GM23338 (cell line): ENCODE data around the gene MMP26. TPM values are rescaled to one million over a fixed set of nuclear protein-coding genes. Genes with fewer than 3 reads are reported as not detected.
A peak's percentile ranks its signal among the peaks of the same experiment; 100 is the strongest.

Experiments used
- ATAC-seq: fragments of 200-7000 bp; cut with Tn5 transposase; 3 replicates; pipeline ENCODE4 v1.9.1; 2020
- DNase-seq: peaks from one replicate; pipeline ENCODE4 v3.0.0-alpha.2; 2015; ENCODE audit warnings: low spot score
- H2AFZ ChIP-seq: fragments of 200-600 bp; sonication (generic); 2 replicates; pipeline ENCODE4 v1.8.0; 2016; ENCODE audit warnings: antibody characterized with exemption, mild to moderate bottlenecking, moderate library complexity
- H3F3A ChIP-seq: fragments of 200-600 bp; sonication (generic); replicated peaks from 2 replicates; pipeline ENCODE4 v1.8.0; 2017; ENCODE audit warnings: antibody characterized with exemption, mixed run types, low read depth
- H3K27ac ChIP-seq: fragments of 200-600 bp; sonication (generic); 2 replicates; pipeline ENCODE4 v1.6.1; 2016; ENCODE audit warnings: low read depth
- H3K27me3 ChIP-seq: fragments of 200-600 bp; sonication (generic); 2 replicates; pipeline ENCODE4 v1.8.0; 2016; ENCODE audit warnings: mild to moderate bottlenecking, mixed run types, moderate library complexity; ENCODE audit not compliant: insufficient read depth
- H3K36me3 ChIP-seq: fragments of 200-600 bp; sonication (generic); 2 replicates; pipeline ENCODE4 v1.8.0; 2016; ENCODE audit warnings: mild to moderate bottlenecking; ENCODE audit not compliant: insufficient read depth
- H3K4me1 ChIP-seq: fragments of 200-600 bp; sonication (generic); 2 replicates; pipeline ENCODE4 v1.8.0; 2016; ENCODE audit warnings: mild to moderate bottlenecking, moderate library complexity; ENCODE audit not compliant: insufficient read depth
- H3K4me2 ChIP-seq: fragments of 200-600 bp; sonication (generic); 2 replicates; pipeline ENCODE4 v1.7.1; 2017; ENCODE audit warnings: mixed run types
- H3K4me3 ChIP-seq: fragments of 200-600 bp; sonication (generic); 2 replicates; pipeline ENCODE4 v1.6.1; 2016; ENCODE audit warnings: mixed run types
- H3K79me2 ChIP-seq: fragments of 200-600 bp; sonication (generic); replicated peaks from 2 replicates; pipeline ENCODE4 v1.8.0; 2017; ENCODE audit warnings: mild to moderate bottlenecking; ENCODE audit not compliant: insufficient read depth
- H3K9me2 ChIP-seq: fragments of 200-600 bp; sonication (generic); 2 replicates; pipeline ENCODE4 v1.8.0; 2017; ENCODE audit not compliant: insufficient read depth
- H4K20me1 ChIP-seq: fragments of 200-600 bp; sonication (generic); replicated peaks from 2 replicates; pipeline ENCODE4 v1.8.0; 2017; ENCODE audit warnings: mild to moderate bottlenecking; ENCODE audit not compliant: insufficient read depth
- H3K27ac Mint-ChIP-seq: 2 replicates; pipeline ENCODE4 v1.8.0; 2020; ENCODE audit warnings: inconsistent platforms, mild to moderate bottlenecking, moderate library complexity, mixed read lengths
- H3K27me3 Mint-ChIP-seq: 3 replicates; pipeline ENCODE4 v1.8.0; 2022; ENCODE audit warnings: low read depth, mild to moderate bottlenecking, moderate library complexity, mixed read lengths, inconsistent platforms; ENCODE audit not compliant: insufficient read depth, poor library complexity
- H3K36me3 Mint-ChIP-seq: 3 replicates; pipeline ENCODE4 v1.8.0; 2021; ENCODE audit warnings: low read depth, mild to moderate bottlenecking, inconsistent platforms, moderate library complexity, mixed read lengths
- H3K4me1 Mint-ChIP-seq: 3 replicates; pipeline ENCODE4 v1.8.0; 2020; ENCODE audit warnings: mild to moderate bottlenecking, inconsistent platforms, mixed read lengths
- H3K4me3 Mint-ChIP-seq: 3 replicates; pipeline ENCODE4 v1.8.0; 2021; ENCODE audit warnings: moderate library complexity, mild to moderate bottlenecking, inconsistent platforms, mixed read lengths
- H3K9me3 Mint-ChIP-seq: 3 replicates; pipeline ENCODE4 v1.8.0; 2020; ENCODE audit warnings: moderate library complexity, mild to moderate bottlenecking, inconsistent platforms, mixed read lengths
- ZNF331 ChIP-seq: fragments of 250-450 bp; sonication (Bioruptor Pico); IDR thresholded peaks from 2 replicates; pipeline ENCODE4 v1.5.0; 2020; ENCODE audit warnings: low read depth, mild to moderate bottlenecking, moderate library complexity
- ZNF462 ChIP-seq: fragments of 250-450 bp; sonication (Bioruptor Pico); IDR thresholded peaks from 2 replicates; pipeline ENCODE4 v1.5.0; 2020; ENCODE audit warnings: mild to moderate bottlenecking, moderate library complexity
- polyA plus RNA-seq: library from polyadenylated mRNA; unstranded; fragments of >200 nt; fragmentation: Nextera tagmentation; extraction: Ambion mirVana; gene quantifications from 2 replicates; pipeline ENCODE4 v1.2.1, GENCODE V29; 2016
- total RNA-seq: library from RNA; depleted of rRNA; stranded (reverse); fragments of >200 nt; shearing (Covaris generic); gene quantifications from 2 replicates; pipeline ENCODE4 v1.2.3, GENCODE V29; 2014

Gene MMP26
- total and polyA plus RNA-seq, 2 experiments from 2014 or later: not detected

DNA sequence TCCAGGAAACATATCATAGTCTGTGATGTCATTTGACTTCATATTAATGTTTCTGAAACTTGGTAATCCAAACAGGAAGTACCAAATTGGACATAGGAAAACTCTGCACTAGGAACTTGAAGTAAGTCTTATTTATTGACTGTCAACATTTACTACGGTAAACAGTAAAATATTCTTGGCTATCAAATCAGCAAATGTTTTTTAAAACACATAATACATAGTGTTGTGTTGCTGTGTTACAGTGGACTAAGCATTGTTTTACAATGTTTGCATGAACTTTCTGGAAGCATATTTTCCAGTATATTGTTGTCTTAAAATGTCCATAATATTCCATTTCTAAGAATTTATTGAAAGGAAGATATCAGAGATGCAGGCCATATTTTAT is 4.2 kb upstream of the MMP26 start (continued):
- no peak for TF ChIP-seq ZNF462 (CRISPR knock-in tag)

GRCh38 chr11:4704790-4705334 is 278 bp downstream of the MMP26 start:
- Mint-ChIP-seq H3K4me3 (peak overlapping the region; percentile 50), H3K27me3 (no peaks in the 10 kb centered on the region), H3K4me1 (peaks cover 25% of the 10 kb centered on the region; the same call in 2 of the 3 replicates), H3K36me3 (no peaks in the 10 kb centered on the region), H3K9me3 (no peaks in the 10 kb centered on the region), H3K27ac (peak overlapping the region; percentile 80)
- peak overlapping the region; percentile 67 for H3K27ac ChIP-seq
- no peaks in the 10 kb centered on the region for H3F3A ChIP-seq
- H3K4me2 ChIP-seq: peak overlapping the region; percentile 64
- H3K36me3 ChIP-seq: no peaks in the 10 kb centered on the region
- H2AFZ ChIP-seq: peak overlapping the region; percentile 88
- H3K4me1 ChIP-seq: peaks cover 17% of the 10 kb centered on the region
- peak overlapping the region; percentile 26; the same call in 1 of the 2 replicates for H3K4me3 ChIP-seq
- TF ChIP-seq ZNF462 (CRISPR knock-in tag) (0 out of 2 replicates have a peak, but pooled peaks have one; percentile 28), ZNF331 (no peak)
- no peaks in the 10 kb centered on the region for H3K27me3 ChIP-seq
- ATAC-seq: peak; percentile 75
- no peaks in the 10 kb centered on the region for H3K79me2 ChIP-seq
- no peaks in the 10 kb centered on the region for H4K20me1 ChIP-seq
- no peak for DNase-seq
- H3K9me2 ChIP-seq: no peaks in the 10 kb centered on the region
